GM12875 (cell line): Measurements from ENCODE around the gene UNC79.

Experiments used
- H3K4me3 ChIP-seq: one replicate; pipeline ENCODE4 v1.5.1; 2011; ENCODE audit warnings: low read depth, low read length, control low read depth
- CTCF ChIP-seq: IDR thresholded peaks from 2 replicates; pipeline ENCODE4 v1.5.1; 2011; ENCODE audit warnings: low read depth, mild to moderate bottlenecking, control low read depth, inconsistent platforms, low read length, moderate library complexity, borderline replicate concordance; ENCODE audit not compliant: insufficient read depth

Gene UNC79

GRCh38 chr14:93582516-93582915 is 151.8 kb downstream of the UNC79 start:
- H3K4me3 ChIP-seq = no peak overlapping the region
- no peak for TF ChIP-seq CTCF

- TF ChIP-seq CTCF = no peak
- no peak overlapping the region for H3K4me3 ChIP-seq
These were observed 156.6 kb downstream of the UNC79 start for GRCh38 chr14:93587330-93587729.

- no peak for TF ChIP-seq CTCF
- H3K4me3 ChIP-seq = no peak overlapping the region
These were observed 160.8 kb downstream of the UNC79 start for GRCh38 chr14:93591506-93591905.

GRCh38 chr14:93592786-93593185 is 162.0 kb downstream of the UNC79 start:
- no peak for TF ChIP-seq CTCF
- H3K4me3 ChIP-seq = no peak overlapping the region

GRCh38 chr14:93606091-93606490 is 175.4 kb downstream of the UNC79 start:
- H3K4me3 ChIP-seq = no peak overlapping the region
- no peak for TF ChIP-seq CTCF

- H3K4me3 ChIP-seq = no peak overlapping the region
- TF ChIP-seq CTCF = peak; percentile 52; the same call in 1 of the 2 replicates
These were observed 188.5 kb downstream of the UNC79 start for GRCh38 chr14:93619176-93619793.

- H3K4me3 ChIP-seq = no peak overlapping the region
- TF ChIP-seq CTCF = no peak
These were observed 197.3 kb downstream of the UNC79 start for GRCh38 chr14:93628048-93628447.
